GM13976 (cell line): ENCODE data around the gene RAD23A.

Experiments used
- DNase-seq: peaks from one replicate; pipeline ENCODE4 v3.0.0; 2012; ENCODE audit warnings: low spot score
- in situ Hi-C: fragments of 300-500 bp; cut with MboI; formaldehyde crosslinking; loops from one replicate; pipeline ENCODE4 v1.12.0; 2022; ENCODE audit warnings: low sequenced_read_pairs, mixed read lengths, inconsistent platforms; ENCODE audit not compliant: unreplicated experiment
- TF ChIP-seq, protein P1 (sequence below): IDR thresholded peaks from 2 replicates; pipeline ENCODE4 v1.5.1; 2012; ENCODE audit warnings: borderline replicate concordance, mild to moderate bottlenecking; ENCODE audit not compliant: insufficient read depth; ENCODE audit errors: extremely low read depth, missing control alignments, control extremely low read depth

RAD23A gene

DNA sequence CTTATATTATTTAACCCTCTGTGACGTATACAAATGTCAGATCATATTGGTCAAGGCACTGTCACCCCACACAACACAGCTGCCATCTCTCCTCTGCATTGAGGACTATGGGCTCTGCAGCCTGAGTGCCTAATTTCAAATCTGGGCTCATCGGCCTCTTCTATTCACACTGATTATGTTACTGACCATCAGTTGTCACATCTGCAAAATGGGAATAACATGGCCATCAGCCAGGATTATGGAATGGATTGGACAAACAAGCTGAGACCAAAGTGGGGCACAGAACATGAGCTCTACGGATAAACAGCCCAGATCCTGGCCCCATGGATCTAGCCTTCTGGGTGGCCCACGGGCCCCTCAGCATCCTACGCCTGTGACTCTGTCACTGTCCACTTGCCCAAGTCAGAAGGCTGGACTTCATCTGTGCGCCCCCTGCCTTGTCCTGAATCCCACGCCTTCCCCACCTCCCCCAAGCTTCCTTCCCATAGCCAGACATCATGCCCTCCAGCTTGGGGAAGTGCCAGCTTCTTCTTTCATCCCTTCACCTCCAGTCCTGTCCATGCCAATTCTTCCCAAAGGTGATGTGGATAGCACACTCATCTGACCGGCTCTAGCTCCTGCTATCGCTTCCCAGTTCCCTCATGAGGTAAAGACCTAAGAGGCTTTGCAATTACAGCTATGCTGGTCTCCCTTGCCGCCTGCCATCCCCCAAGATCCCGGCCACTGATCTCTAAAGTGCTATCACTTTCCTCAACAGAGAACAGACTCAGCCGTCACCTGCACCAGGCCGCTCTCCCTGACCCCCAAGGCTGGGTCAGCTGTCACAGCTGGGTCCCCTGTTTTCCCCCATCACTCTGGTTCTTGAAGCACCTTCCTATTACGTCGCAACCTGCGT is 13.0 kb upstream of the RAD23A start:
- TF ChIP-seq, protein P1, sequence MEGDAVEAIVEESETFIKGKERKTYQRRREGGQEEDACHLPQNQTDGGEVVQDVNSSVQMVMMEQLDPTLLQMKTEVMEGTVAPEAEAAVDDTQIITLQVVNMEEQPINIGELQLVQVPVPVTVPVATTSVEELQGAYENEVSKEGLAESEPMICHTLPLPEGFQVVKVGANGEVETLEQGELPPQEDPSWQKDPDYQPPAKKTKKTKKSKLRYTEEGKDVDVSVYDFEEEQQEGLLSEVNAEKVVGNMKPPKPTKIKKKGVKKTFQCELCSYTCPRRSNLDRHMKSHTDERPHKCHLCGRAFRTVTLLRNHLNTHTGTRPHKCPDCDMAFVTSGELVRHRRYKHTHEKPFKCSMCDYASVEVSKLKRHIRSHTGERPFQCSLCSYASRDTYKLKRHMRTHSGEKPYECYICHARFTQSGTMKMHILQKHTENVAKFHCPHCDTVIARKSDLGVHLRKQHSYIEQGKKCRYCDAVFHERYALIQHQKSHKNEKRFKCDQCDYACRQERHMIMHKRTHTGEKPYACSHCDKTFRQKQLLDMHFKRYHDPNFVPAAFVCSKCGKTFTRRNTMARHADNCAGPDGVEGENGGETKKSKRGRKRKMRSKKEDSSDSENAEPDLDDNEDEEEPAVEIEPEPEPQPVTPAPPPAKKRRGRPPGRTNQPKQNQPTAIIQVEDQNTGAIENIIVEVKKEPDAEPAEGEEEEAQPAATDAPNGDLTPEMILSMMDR: no peak
- DNase-seq: no peak
- in situ Hi-C loops: no loop called here

DNA sequence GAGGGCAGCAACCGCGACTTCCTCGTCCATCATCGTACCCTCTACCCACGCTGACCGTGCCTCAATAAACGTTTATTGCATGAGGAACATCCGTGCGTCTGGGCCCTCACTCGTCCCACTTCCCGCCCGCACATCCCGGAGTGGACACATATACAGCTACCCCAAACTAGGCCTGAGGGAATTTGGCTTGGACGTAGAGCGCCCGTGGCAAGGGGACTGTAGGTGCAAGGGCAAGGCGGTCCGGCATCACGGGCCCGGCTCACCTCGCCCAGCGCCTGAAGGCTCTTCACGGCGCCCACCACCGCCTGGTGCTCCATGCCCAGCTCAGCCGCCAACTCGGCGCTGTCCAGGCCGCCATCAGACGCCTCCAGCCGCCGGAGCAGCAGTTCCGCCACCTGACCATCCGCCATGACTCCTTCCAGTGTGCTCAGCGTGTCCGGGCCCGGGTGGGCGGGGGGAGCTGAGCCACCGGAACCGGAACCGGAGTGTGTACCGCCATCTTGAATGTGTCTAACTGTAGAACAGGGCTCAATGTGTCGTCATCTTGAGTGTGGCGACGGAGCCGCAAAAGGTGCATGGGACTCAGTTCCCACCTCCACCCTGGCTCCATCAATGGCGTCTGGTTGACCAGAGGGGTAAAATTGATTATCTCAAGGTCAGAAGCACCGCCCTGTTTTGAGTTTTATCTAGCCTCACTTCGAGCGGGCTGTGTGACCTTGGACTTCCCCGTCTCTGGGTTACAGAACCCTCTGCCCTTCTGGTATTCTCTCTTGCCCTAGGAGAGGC is 12.2 kb upstream of the RAD23A start, which contains the start of gene FARSA:
Gene FARSA (minus strand): TSS at position 425 of the 786 bp plus-strand sequence. CDS start 15 bp downstream, at position 410.
- peak; percentile 94 for DNase-seq
- in situ Hi-C loops: no loop called here
- TF ChIP-seq, protein P1: no peak

DNA sequence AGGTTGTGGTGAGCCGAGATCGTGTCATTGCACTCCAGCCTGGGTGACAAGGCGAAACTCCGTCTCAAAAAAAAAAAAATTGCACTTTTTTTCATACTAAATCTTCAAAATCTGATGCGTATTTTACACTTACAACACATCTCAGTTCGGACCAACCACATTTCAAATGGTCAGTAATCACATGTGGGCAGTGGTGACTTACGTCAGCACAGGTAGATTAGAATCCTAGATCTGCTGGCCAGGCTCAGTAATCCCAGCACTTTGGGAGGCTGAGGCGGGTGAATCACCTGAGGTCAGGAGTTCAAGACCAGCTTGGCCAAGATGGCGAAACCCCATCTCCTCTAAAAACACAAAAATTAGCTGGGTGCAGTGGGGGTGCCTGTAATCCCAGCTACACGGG is 10.6 kb upstream of the RAD23A start:
- in situ Hi-C loops: no loop called here
- DNase-seq: no peak
- TF ChIP-seq, protein P1: no peak

DNA sequence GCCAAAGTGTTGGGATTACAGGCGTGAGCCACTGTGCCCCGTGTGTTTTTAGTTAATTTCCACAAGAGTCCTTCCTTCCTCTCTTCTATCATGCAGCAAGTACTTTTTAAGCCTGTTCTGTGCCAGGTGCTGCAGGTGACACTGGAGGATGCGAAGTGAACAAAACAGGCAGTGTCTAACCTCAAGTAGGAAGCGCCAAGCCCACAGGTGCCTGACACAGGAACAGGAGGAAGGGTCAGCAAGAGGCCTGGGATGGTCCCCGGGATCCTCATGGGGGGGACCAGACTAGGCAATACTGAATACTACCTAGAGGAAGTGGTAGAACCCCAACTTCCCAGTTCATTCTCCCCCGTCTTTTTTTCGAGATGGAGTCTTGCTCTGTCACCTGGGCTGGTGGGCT is 9.1 kb upstream of the RAD23A start:
- TF ChIP-seq, protein P1: no peak
- no peak for DNase-seq
- in situ Hi-C loops: no loop called here

DNA sequence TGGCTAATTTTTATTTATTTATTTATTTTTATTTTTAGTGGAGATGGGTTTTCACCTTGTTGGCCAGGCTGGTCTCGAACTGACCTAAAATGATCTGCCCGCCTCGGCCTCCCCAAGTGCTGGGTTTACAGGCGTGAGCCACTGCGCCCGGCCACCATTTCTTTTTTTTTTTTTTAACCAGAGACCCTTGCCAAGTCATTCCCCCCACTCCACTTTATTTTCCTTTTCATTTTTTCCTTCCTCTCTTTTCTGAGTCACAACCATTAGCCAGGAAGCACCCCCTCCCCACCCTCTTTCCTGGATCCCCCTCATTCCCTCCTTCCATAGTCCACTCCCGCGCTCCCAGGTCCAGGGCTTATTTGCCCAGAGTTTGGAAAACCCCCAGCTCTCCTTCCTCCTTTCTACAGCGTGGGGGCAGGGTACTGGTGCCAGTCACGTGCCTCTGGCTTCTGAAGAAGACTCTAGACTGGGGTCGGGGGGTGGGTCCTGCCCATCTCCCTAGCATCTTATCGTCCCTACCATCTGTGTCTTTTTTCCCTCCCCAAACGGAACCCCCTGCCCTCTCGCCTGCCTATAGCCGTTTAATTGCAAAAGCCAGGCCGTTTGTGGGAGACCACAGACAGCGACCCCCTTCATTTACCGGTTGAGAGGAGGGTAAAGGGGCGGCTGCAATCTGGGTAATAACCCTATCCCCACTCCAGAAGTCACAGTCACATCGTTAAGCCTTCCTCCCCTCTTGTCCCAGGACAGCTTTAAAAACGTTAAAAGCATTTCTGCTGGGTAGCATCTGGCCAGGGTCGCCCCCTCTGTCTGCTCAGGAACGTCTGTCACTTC is 8.4 kb upstream of the RAD23A start:
- no peak for DNase-seq
- in situ Hi-C loops: no loop called here
- TF ChIP-seq, protein P1: no peak
